Activated CD4-positive, alpha-beta T cell treated with anti-CD3 and anti-CD28 coated beads, Interleukin-2, amount 10 ng/mL, durations not matched to agents 24 days and 14 days (primary cell): ENCODE measurements around the gene MEIS3. TPM values are rescaled to one million over a fixed set of nuclear protein-coding genes. Genes with fewer than 3 reads are reported as not detected.
"Not testable (repeated sequence)": the region's sequence is repeated elsewhere in the genome, so short reads cannot be mapped to it uniquely, and the experiment has no call there.

Source experiments
- DNase-seq: peaks from one replicate; pipeline ENCODE4 v3.0.0; 2022
- H3K27ac Mint-ChIP-seq: one replicate; pipeline ENCODE4 v1.8.0; 2022; ENCODE audit warnings: mild to moderate bottlenecking, mixed read lengths
- H3K27me3 Mint-ChIP-seq: one replicate; pipeline ENCODE4 v1.8.0; 2022; ENCODE audit warnings: mixed read lengths
- H3K36me3 Mint-ChIP-seq: one replicate; pipeline ENCODE4 v1.8.0; 2022; ENCODE audit warnings: low read depth, mild to moderate bottlenecking, mixed read lengths
- H3K4me1 Mint-ChIP-seq: one replicate; pipeline ENCODE4 v1.8.0; 2021; ENCODE audit warnings: mixed read lengths
- H3K4me3 Mint-ChIP-seq: one replicate; pipeline ENCODE4 v1.8.0; 2022; ENCODE audit warnings: mild to moderate bottlenecking, moderate library complexity, mixed read lengths
- H3K9me3 Mint-ChIP-seq: one replicate; pipeline ENCODE4 v1.8.0; 2021; ENCODE audit warnings: mixed read lengths
- intact Hi-C: fragments of 100-400 bp; cut with micrococcal nuclease; formaldehyde crosslinking; loops from one replicate; pipeline ENCODE4 v1.15.1; 2023
- total RNA-seq: library from RNA; stranded (reverse); gene quantifications from 2 replicates; pipeline ENCODE4 v1.2.3, GENCODE V29; 2022

The MEIS3 gene
- total RNA-seq, 1 donor from 2014 or later = not detected

GRCh38 chr19:47416643-47416985 is 2.7 kb downstream of the MEIS3 start:
- DNase-seq = no peak
- Mint-ChIP-seq H3K27ac (no peak overlapping the region), H3K27me3 (peaks cover 58% of the 10 kb centered on the region), H3K36me3 (peaks cover 3% of the 10 kb centered on the region), H3K9me3 (no peaks in the 10 kb centered on the region), H3K4me3 (no peak overlapping the region), H3K4me1 (peaks cover 30% of the 10 kb centered on the region)
- intact Hi-C loops = no loop called here

- H3K36me3 Mint-ChIP-seq = peaks cover 3% of the 10 kb centered on the region
Measured at GRCh38 chr19:47415953-47416642, 3.2 kb downstream of the MEIS3 start.

GRCh38 chr19:47414469-47414868 is 4.9 kb downstream of the MEIS3 start:
- no peak for DNase-seq
- Mint-ChIP-seq H3K27me3 (peaks cover 39% of the 10 kb centered on the region), H3K36me3 (no peaks in the 10 kb centered on the region), H3K9me3 (no peaks in the 10 kb centered on the region), H3K27ac (no peak overlapping the region), H3K4me1 (peaks cover 16% of the 10 kb centered on the region), H3K4me3 (no peak overlapping the region)
- intact Hi-C loops = no loop called here

More at GRCh38 chr19:47415953-47416642, 3.2 kb downstream of the MEIS3 start:
- no peak for DNase-seq
- H3K4me1 Mint-ChIP-seq = peaks cover 27% of the 10 kb centered on the region
- H3K27ac Mint-ChIP-seq = no peak overlapping the region
- H3K27me3 Mint-ChIP-seq = peaks cover 53% of the 10 kb centered on the region
- H3K4me3 Mint-ChIP-seq = no peak overlapping the region
- intact Hi-C loops = no loop called here
- H3K9me3 Mint-ChIP-seq = no peaks in the 10 kb centered on the region

DNA sequence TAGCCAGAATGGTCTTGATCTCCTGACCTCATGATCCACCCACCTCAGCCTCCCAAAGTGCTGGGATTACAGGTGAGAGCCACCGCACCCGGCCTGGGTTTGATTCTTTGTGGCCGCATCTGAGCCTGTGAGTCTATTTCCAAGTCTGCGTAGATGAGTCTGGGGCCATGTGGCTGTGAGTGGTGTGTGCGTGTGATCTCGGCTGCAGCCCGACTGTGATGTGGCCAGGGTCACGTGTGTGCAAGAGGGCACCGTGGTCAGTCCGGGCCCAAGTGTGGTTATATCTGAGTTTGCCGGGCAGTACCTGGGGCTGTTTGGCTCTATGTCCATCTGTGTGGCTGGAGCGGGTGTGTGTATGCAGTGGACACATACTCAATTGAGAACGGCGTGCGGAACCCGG is 5.4 kb downstream of the MEIS3 start:
- intact Hi-C loops = no loop called here
- H3K27me3 Mint-ChIP-seq = peaks cover 42% of the 10 kb centered on the region
- no peak for DNase-seq
- no peaks in the 10 kb centered on the region for H3K36me3 Mint-ChIP-seq
- peaks cover 16% of the 10 kb centered on the region for H3K4me1 Mint-ChIP-seq
- no peak overlapping the region for H3K4me3 Mint-ChIP-seq
- no peak overlapping the region for H3K27ac Mint-ChIP-seq
- no peaks in the 10 kb centered on the region for H3K9me3 Mint-ChIP-seq

GRCh38 chr19:47411696-47412095 is 7.6 kb downstream of the MEIS3 start:
- H3K9me3 Mint-ChIP-seq, H3K4me1 Mint-ChIP-seq, H3K4me3 Mint-ChIP-seq, H3K36me3 Mint-ChIP-seq, DNase-seq, H3K27ac Mint-ChIP-seq, intact Hi-C loops: not testable (repeated sequence)
- H3K27me3 Mint-ChIP-seq = peaks cover 31% of the 10 kb centered on the region

DNA sequence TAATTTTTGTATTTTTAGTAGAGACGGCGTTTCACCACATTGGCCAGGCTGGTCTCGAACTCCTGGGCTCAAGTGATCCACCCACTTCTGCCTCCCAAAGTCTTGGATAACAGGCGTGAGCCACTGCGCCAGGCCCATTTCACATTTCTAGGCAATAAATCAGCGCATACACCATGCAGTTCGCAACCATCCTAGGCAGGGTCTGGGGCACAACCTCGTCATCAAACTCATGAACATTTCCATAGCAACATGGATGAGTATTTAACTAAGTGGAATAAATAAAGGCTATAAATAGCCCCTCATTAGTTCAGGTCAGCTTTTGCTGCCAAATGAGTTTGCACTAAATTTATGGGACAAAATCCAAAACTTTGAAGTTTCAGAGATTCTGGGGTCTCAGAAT is 8.2 kb downstream of the MEIS3 start:
- Mint-ChIP-seq H3K9me3 (peaks cover under 1% of the 10 kb centered on the region), H3K4me1 (no peaks in the 10 kb centered on the region)
- intact Hi-C loops = no loop called here

GRCh38 chr19:47408156-47408938 is 11.0 kb downstream of the MEIS3 start:
- H3K4me1 Mint-ChIP-seq = no peaks in the 10 kb centered on the region
- DNase-seq = no peak
- H3K4me3 Mint-ChIP-seq = no peak overlapping the region
- no peak overlapping the region for H3K27ac Mint-ChIP-seq
- intact Hi-C loops = no loop called here
- H3K27me3 Mint-ChIP-seq = peaks cover 31% of the 10 kb centered on the region
- H3K36me3 Mint-ChIP-seq = no peaks in the 10 kb centered on the region
- peaks cover 5% of the 10 kb centered on the region for H3K9me3 Mint-ChIP-seq

More for the DNA sequence above, 8.2 kb downstream of the MEIS3 start:
- no peaks in the 10 kb centered on the region for H3K36me3 Mint-ChIP-seq
- H3K4me3 Mint-ChIP-seq = no peak overlapping the region
- DNase-seq = no peak
- peaks cover 31% of the 10 kb centered on the region for H3K27me3 Mint-ChIP-seq
- H3K27ac Mint-ChIP-seq = no peak overlapping the region

DNA sequence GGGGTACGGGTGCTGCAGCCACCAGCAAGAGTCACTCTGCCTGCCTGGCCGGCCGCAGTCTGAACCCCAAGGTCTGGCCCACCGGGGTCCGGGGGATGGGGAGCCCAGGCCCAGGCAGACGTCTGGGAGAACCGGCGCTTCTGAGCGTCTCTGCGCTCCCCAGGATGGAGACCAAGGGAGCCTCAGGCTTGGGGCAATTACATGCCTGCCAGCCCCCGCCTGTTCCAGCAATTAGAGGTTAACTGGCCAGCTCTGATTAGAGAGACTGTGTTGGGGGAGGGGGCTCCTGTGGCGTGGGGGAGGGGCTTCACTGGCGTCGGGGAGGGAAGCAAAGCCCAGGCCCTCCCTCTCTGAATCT is 11.9 kb downstream of the MEIS3 start:
- H3K4me1 Mint-ChIP-seq = no peaks in the 10 kb centered on the region
- no peak for DNase-seq
- no peaks in the 10 kb centered on the region for H3K36me3 Mint-ChIP-seq
- peaks cover 5% of the 10 kb centered on the region for H3K9me3 Mint-ChIP-seq
- H3K4me3 Mint-ChIP-seq = no peak overlapping the region
- H3K27ac Mint-ChIP-seq = no peak overlapping the region
- H3K27me3 Mint-ChIP-seq = peaks cover 31% of the 10 kb centered on the region
- intact Hi-C loops = no loop called here

GRCh38 chr19:47406711-47407416 is 12.5 kb downstream of the MEIS3 start:
- Mint-ChIP-seq H3K27ac (no peak overlapping the region), H3K9me3 (peaks cover 5% of the 10 kb centered on the region), H3K4me3 (no peak overlapping the region), H3K4me1 (no peaks in the 10 kb centered on the region), H3K36me3 (no peaks in the 10 kb centered on the region), H3K27me3 (peaks cover 29% of the 10 kb centered on the region)
- intact Hi-C loops = no loop called here
- peak; percentile 75 for DNase-seq

DNA sequence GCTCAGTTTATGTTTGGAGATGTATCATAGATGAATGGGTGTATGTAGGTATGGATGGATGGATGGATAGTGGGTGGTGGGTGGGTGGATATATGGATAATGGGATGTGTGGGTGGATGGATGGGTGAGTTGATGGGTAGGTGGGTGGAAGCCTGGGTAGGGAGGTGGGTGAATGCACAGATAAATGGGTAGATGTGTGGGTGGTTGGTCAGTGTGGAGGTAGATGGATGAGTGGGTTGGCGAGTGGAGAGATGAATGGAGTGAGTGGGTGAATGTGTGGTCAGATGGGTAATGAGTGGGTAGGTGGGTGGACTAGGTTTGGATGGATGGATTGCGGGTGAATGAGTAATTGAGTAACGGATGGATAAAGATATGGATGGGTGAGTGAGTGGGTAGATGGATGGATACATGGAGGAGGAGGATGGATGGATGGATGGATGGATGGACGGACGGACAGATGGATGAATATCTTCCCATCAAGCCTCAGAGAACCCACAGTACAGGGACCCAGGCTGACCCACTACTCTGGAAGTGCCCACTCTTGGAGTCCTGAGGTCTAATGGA is 13.4 kb downstream of the MEIS3 start:
- Mint-ChIP-seq H3K27me3 (peaks cover 28% of the 10 kb centered on the region), H3K36me3 (no peaks in the 10 kb centered on the region), H3K9me3 (peaks cover 5% of the 10 kb centered on the region), H3K27ac (no peak overlapping the region), H3K4me1 (no peaks in the 10 kb centered on the region), H3K4me3 (no peak overlapping the region)
- intact Hi-C loops = no loop called here
- DNase-seq = no peak

GRCh38 chr19:47405197-47405550 is 14.2 kb downstream of the MEIS3 start:
- Mint-ChIP-seq H3K27me3 (peaks cover 28% of the 10 kb centered on the region), H3K4me3 (no peak overlapping the region), H3K9me3 (peaks cover 5% of the 10 kb centered on the region), H3K36me3 (no peaks in the 10 kb centered on the region), H3K4me1 (no peaks in the 10 kb centered on the region), H3K27ac (no peak overlapping the region)
- DNase-seq = no peak
- intact Hi-C loops = no loop called here

GRCh38 chr19:47404334-47405196 is 14.8 kb downstream of the MEIS3 start:
- Mint-ChIP-seq H3K27ac (no peak overlapping the region), H3K9me3 (peaks cover 5% of the 10 kb centered on the region), H3K36me3 (no peaks in the 10 kb centered on the region), H3K4me3 (no peak overlapping the region), H3K4me1 (no peaks in the 10 kb centered on the region), H3K27me3 (peaks cover 28% of the 10 kb centered on the region)
- DNase-seq = no peak
- intact Hi-C loops = no loop called here

DNA sequence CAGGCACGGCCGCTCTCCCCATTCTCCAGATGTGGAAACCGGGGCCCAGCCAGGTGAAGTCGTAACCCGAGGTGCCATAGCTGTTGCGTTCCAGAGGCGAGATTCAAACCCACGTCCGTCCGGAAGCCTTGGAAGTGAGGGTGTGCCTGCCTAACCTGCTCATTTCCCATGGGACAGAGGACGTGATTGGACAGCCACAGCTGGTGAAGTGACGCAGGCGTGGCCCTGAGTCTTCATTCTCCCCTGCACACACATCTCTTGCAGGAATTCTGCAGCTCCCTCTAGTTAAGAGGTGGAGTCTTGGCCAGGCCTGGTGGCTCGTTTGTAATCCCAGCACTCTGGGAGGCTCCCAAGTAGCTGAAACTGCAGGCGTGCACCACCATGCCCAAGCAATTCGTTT is 16.8 kb downstream of the MEIS3 start:
- intact Hi-C loops = no loop called here
- H3K4me1 Mint-ChIP-seq = no peaks in the 10 kb centered on the region
- H3K9me3 Mint-ChIP-seq = peaks cover 5% of the 10 kb centered on the region
- no peak overlapping the region for H3K4me3 Mint-ChIP-seq
- no peak overlapping the region for H3K27ac Mint-ChIP-seq
- H3K27me3 Mint-ChIP-seq = peaks cover 26% of the 10 kb centered on the region
- no peaks in the 10 kb centered on the region for H3K36me3 Mint-ChIP-seq
- DNase-seq = no peak
